GM19372 (cell line): ENCODE data around the gene DISP3.
"Not testable (repeated sequence)": the region's sequence is repeated elsewhere in the genome, so short reads cannot be mapped to it uniquely, and the experiment has no call there.

Experiments used
- ATAC-seq: cut with Tn5 transposase; IDR thresholded peaks from one replicate; pipeline ENCODE4 v1.9.1; 2021; ENCODE audit warnings: mild to moderate bottlenecking, low read depth, moderate library complexity; ENCODE audit not compliant: unreplicated experiment

Gene DISP3

GRCh38 chr1:11569551-11569950 is 90.6 kb downstream of the DISP3 start:
- no peak for ATAC-seq

GRCh38 chr1:11569954-11570353 is 91.0 kb downstream of the DISP3 start:
- no peak for ATAC-seq

GRCh38 chr1:11570821-11571380 is 91.9 kb downstream of the DISP3 start:
- ATAC-seq = no peak

GRCh38 chr1:11571906-11572616 is 93.1 kb downstream of the DISP3 start:
- ATAC-seq = no peak

GRCh38 chr1:11573116-11573692 is 94.2 kb downstream of the DISP3 start:
- no peak for ATAC-seq

GRCh38 chr1:11575553-11575952 is 96.6 kb downstream of the DISP3 start:
- ATAC-seq = no peak

- no peak for ATAC-seq
Observed at GRCh38 chr1:11576109-11576875, 97.3 kb downstream of the DISP3 start.

- no peak for ATAC-seq
Observed at GRCh38 chr1:11578004-11578403, 99.0 kb downstream of the DISP3 start.

GRCh38 chr1:11579506-11579905 is 100.6 kb downstream of the DISP3 start:
- no peak for ATAC-seq

- ATAC-seq = not testable (repeated sequence)
Observed at GRCh38 chr1:11580049-11580448, 101.1 kb downstream of the DISP3 start.

GRCh38 chr1:11581445-11581991 is 102.6 kb downstream of the DISP3 start:
- ATAC-seq = no peak

- no peak for ATAC-seq
Observed at GRCh38 chr1:11585389-11585788, 106.4 kb downstream of the DISP3 start.
